Measurements from ENCODE around the gene SNCAIP.

The SNCAIP gene

DNA sequence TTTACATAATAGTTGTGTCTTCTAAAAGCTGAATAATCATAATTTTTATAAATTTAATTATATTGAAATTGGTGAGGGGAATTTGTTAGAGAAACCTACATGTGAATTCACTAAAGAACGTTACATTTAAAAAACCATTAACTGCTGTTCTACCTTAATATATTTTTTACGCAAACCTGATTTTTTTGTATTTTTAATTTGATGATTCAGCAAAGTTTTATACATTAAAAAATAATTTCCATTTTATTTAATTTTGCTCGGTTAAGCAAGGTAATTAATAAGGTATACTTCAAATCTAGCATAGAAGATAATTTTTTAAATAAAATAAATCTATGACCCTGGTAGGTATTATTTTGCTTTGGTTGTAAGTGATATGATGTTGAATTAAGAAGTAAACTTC is 114.3 kb downstream of the SNCAIP start:
- no peak for DNase-seq (ENCODE audit: low read depth)

DNA sequence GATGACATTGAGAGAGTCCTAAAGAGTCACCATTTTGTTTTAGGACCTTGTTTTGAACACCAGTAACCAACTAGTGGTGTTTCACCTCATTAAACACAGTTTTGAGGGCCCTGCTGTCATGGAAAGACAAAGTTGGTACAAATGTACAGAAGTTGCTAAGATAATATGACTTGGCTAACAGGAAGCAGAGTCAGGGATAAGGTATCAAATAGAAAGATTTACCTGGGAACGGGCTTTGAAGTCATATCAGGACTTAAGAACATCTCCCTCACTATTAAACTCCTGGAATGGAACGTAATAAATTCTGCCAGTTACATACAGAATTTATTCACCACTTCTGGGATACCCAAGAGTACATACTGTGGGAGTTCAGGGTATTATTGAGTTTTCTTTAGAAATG is 115.6 kb downstream of the SNCAIP start:
- DNase-seq (ENCODE audit: low read depth), result no peak

DNA sequence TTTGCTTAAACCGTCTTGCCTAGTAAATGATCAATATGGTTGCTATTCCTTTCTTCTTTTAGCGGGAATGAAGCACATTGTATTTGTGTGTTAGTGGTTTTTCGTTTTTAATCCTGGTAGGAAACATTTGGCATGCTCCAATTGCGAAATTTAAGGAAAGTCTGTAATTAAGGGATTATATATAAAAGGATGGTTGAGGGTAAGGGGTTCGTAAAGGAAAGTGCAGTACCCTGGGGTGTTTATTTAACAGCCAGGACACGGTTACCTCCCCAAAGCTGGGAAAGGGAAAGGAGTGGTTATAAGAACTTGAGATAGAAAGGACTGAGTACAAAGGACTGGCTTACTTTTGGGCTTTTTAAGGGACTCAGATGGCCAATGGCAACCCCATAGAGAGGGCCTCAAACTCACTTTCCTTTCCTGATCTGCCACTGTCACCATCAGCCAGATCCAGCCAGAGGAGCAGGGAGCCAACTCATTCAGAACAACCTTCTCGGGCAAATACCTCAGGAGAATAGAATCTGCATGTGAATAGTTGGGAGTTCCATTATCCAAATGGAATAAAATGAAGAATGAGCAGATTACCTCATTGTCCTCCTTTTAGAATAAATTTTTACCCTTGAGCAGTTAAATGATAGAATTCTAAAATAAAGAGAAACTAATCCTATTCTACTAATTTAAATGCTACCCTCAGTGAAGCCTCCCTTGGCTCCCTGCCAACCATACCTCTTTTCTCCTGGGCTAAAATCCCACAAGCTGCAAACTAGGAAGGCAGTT is 117.7 kb downstream of the SNCAIP start:
- DNase-seq (ENCODE audit: low read depth), result no peak

GRCh38 chr5:122430319-122430586 is 118.2 kb downstream of the SNCAIP start:
- no peak for DNase-seq (ENCODE audit: low read depth)

- no peak for DNase-seq (ENCODE audit: low read depth)
These were observed 119.3 kb downstream of the SNCAIP start for GRCh38 chr5:122431298-122431697.

DNA sequence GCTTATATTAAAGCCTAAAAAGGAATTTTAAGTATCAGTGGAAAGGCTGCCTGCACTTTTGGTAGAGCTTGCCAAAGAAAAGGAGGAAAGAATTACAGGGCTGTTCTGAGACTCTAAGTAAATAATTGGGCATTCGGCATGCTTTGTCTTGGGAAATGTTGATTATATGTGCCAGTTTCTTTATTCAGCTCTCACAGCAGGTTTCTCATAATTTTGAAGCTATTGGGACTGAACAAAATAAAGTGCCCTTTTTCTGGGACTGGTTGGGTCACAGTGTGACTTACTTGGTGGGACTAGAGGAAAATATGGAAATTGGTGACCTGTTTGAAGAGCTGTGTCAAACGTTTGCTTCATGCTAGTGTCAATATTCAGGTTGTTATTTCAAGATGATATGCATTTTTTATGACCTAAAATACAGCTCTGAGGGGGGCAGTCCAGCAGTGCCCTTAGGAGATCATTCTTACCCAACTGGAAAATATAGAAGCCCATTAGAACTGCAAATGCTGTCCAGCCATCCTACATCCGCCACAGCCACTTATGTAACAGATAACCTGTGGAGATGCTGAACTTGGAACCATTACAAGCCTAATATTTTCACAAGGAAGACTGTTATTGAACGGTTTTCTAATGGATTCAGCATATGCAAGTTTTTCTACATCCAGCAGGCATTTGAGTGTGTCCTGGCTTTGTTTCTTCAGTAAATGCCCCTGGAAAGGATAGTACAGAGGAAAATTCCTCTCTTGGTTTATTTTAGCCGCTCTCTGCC is 122.4 kb downstream of the SNCAIP start:
- DNase-seq (ENCODE audit: low read depth), result no peak

- no peak for DNase-seq (ENCODE audit: low read depth)
These were observed 123.2 kb downstream of the SNCAIP start for GRCh38 chr5:122435234-122435633.

DNA sequence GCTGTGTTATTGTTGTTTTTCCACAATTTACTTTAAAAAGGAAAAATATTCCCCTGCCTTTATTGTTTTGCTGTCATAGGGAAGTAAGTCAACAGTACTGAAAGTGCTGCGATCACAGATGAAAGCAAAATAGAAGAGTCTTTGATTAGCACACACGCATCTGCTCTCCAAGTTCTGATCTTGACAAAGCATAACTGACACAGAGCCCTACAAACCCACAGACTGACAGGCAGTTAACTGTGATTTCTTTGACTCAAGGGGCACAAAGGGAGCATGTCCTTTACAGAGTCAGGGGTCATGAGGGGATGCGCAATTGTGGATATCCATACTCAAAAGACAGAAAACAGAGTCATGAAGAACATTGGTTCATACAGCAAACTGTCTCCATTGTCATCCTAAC is 123.7 kb downstream of the SNCAIP start:
- no peak for DNase-seq (ENCODE audit: low read depth)

- DNase-seq (ENCODE audit: low read depth), result no peak
These were observed 124.6 kb downstream of the SNCAIP start for GRCh38 chr5:122436615-122437014.

GRCh38 chr5:122439645-122440044 is 127.6 kb downstream of the SNCAIP start:
- DNase-seq (ENCODE audit: low read depth), result no peak

DNA sequence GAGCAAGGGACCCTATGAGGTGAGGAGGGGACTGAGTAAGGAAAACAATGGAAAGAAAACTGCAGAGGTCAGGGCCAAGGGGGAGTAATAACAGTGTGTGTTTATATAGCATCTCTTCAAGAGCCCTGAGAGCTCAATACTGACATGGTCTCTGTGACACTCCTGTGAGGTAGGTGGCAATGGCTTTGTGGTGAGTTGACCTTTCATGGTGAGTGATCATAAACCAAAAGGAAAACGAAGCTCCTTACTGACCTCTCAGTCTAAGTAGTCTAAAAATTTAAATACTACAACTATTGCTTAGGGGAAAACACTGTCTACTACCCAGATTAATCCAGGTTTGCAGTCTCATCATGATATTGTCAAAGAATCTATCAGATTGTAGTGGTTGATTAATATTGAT is 130.9 kb downstream of the SNCAIP start:
- no peak for DNase-seq (ENCODE audit: low read depth)

DNA sequence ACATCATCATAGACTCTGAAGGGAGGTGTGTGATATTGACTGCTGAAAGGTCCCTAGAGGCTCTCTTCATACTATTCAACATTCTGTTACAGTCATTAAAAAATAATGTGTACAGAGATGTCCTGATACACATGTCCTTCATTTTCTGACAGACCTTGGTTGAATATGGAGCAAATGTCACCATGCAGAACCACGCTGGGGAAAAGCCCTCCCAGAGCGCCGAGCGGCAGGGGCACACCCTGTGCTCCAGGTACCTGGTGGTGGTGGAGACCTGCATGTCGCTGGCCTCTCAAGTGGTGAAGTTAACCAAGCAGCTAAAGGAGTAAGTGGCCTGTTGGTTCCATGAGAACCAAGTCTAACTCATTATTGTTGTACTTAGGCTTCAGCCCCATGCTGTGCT is 132.4 kb downstream of the SNCAIP start:
- DNase-seq (ENCODE audit: low read depth), result no peak

DNA sequence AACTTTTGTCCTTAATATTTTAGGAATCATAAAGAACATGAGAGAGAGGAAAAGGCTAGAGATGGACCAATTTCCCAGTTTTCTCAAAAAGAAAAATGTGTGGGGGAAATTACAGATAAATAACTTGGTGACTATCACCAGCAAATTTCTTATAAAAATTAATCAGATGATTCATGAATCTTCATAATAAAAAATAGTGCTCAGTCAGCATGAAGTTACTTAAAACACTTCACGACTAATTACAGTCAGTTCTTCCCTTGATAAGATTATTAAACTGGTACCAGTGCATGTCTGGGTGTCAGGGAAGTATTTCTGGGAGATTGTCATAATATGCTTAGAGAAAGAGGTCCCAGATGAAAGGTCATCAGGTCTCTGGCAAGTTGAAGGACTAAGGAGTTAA is 133.0 kb downstream of the SNCAIP start:
- no peak for DNase-seq (ENCODE audit: low read depth)

GRCh38 chr5:122447072-122447471 is 135.0 kb downstream of the SNCAIP start:
- no peak for DNase-seq (ENCODE audit: low read depth)

DNA sequence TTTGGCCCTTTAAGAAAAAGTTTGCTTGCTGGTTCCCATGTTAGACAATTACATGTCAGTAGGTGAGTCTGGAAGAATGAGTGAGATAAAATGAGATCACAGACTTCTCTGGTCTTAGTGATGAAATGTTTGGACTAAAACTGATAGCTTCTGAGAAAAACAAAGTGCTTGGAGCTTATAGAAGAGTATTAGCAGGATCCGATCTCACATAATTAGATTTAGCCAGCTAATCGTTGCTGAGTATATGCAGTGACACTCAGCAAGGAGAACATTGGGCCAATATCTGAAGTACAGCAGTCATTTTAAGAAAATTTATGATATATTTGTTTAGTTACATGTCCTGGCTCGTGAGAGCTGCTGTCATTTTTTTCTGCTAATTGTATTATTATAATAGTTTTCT is 135.8 kb downstream of the SNCAIP start:
- no peak for DNase-seq (ENCODE audit: low read depth)

DNA sequence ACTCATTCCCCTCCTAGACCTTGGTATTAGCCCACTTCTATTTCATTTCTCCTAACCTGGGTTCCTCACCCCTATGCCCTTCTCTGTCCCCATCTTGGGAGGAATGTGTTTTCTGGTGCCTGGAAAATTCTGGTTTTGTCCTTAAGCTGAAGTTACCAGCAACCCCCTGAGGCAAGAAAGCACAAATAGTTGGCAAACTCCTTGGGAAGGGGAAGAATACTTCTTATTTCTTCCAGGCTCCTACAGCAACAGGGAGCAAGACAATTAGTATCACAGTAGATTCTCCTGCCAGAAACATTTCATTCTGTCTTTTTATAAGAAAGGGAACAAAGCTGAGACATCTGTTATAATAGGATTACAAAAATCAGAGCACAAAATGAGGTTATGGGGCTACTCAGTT is 142.5 kb downstream of the SNCAIP start:
- DNase-seq (ENCODE audit: low read depth), result no peak

DNA sequence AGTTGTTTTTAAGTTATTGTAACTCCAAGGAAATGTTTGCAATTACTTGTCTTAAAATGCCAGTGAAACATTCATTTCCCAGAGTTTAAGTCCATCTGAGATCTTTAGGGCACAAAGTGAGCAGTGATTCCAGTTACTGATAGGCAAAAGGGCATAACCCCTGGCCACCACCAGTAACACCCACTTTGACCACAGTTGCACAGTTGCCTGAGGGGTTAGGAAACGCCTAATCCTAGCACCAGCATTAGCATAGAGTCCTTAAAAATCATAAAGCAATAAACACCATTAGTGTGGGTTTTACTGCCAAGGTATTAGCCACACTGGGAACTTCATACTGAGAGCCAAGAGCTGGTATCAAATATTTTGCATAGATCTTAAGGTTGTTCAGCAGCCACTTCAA is 143.9 kb downstream of the SNCAIP start:
- no peak for DNase-seq (ENCODE audit: low read depth)

DNA sequence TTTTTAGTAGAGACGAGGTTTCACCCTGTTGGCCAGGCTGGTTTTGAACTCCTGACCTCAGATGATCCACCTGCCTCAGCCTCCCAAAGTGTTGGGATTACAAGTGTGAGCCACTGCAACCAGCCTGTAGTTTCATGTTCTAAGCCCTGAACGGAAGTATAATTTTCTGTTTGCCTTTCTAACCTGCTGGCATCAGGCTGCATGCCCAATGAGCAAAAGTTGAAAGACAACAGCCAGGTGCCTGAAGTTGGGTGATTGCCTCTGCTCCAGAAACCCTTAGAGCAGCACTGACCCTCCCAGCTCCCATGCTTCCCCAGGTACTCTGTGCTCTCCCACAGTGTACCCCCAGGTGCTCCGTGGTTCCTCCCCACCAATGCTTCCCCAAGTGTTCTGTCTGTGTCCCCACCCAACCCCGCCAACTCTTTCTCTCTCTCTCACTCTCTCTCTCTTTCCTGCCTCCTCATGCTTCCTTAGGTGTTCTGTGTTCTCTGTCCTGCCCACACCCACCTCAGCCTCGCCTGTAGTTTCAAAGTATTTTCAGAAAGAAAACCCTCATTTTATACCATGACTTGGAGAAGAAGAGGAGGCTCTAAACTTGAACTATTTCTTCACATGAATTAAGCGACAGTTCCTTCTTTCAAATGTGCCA is 145.3 kb downstream of the SNCAIP start:
- no peak for DNase-seq (ENCODE audit: low read depth)

- DNase-seq (ENCODE audit: low read depth), result peak; percentile 45
These were observed 146.3 kb downstream of the SNCAIP start for GRCh38 chr5:122458278-122458872.

GRCh38 chr5:122462486-122462885 is 150.4 kb downstream of the SNCAIP start:
- no peak for DNase-seq (ENCODE audit: low read depth)

GRCh38 chr5:122463221-122463620 is 151.2 kb downstream of the SNCAIP start:
- DNase-seq (ENCODE audit: low read depth), result no peak

- DNase-seq (ENCODE audit: low read depth), result no peak
These were observed 152.2 kb downstream of the SNCAIP start for GRCh38 chr5:122464191-122464590.

GRCh38 chr5:122465031-122465577 is 153.1 kb downstream of the SNCAIP start:
- no peak for DNase-seq (ENCODE audit: low read depth)
